Left lung (tissue), 10 donors: ENCODE results near the gene VPS13D. TPM values are rescaled to one million over a fixed set of nuclear protein-coding genes. Genes with fewer than 3 reads are reported as not detected.

Experiments used
- ATAC-seq: fragments of 200-7000 bp; cut with Tn5 transposase; one replicate; pipeline ENCODE4 v1.9.1; 2020; ENCODE audit warnings: moderate library complexity
- DNase-seq, 4 donors: peaks; one replicate each; pipeline ENCODE4 v3.0.0-alpha.2; 2013 to 2020
- H3K27ac ChIP-seq, 2 donors: fragments of 200-600 bp; sonication (generic) in 1 of 2; one replicate each; pipeline versions ENCODE4 v1.5.0 to v1.8.0; 2020 to 2021
- H3K27me3 ChIP-seq, 2 donors: fragments of 200-600 bp; sonication (generic) in 1 of 2; one replicate each; pipeline versions ENCODE4 v1.5.0 to v1.8.0; 2020 to 2021
- H3K36me3 ChIP-seq, 2 donors: fragments of 200-600 bp; sonication (generic) in 1 of 2; one replicate each; pipeline versions ENCODE4 v1.5.0 to v1.8.0; 2020 to 2021
- H3K4me1 ChIP-seq, 2 donors: fragments of 200-600 bp; one replicate each; pipeline ENCODE4 v1.8.0; 2021
- H3K4me3 ChIP-seq, 2 donors: fragments of 200-600 bp; sonication (generic) in 1 of 2; one replicate each; pipeline versions ENCODE4 v1.5.0 to v1.8.0; 2020 to 2021; ENCODE audit warnings: mild to moderate bottlenecking in 1 of 2
- H3K9me3 ChIP-seq, 2 donors: fragments of 200-600 bp; sonication (generic) in 1 of 2; one replicate each; pipeline versions ENCODE4 v1.5.0 to v1.8.0; 2020 to 2021
- CTCF ChIP-seq, 2 donors: fragments of 200-600 bp; sonication (generic) in 1 of 2; IDR thresholded peaks; one replicate each; pipeline versions ENCODE4 v1.5.0 to v1.8.0; 2021; ENCODE audit warnings: antibody characterized with exemption in 2 of 2
- intact Hi-C, 2 donors: fragments of 100-400 bp; cut with DNase I; formaldehyde crosslinking; loops; one replicate each; pipeline versions ENCODE4 v1.11.2 to v1.14.2; 2022
- polyA plus RNA-seq, 6 donors: library from polyadenylated mRNA; unstranded; fragments of 120-200 nt; gene quantifications; one replicate each; pipeline ENCODE4 v1.2.1, GENCODE V29; 2013; ENCODE audit not compliant: insufficient read length in 6 of 6
- total RNA-seq, 2 donors: library from RNA; stranded (reverse); fragmentation: NEBNext Ultra II Directional; extraction: Animal tissue kit (Norgen Biotek cat#: 25700); gene quantifications; one replicate each; pipeline ENCODE4 v1.2.1, GENCODE V29; 2021
- donor health status: DM: no; HTN: yes; CAD: no.
- donor health status: DM: no; HTN: no; CAD: no.

Gene VPS13D
- total and polyA plus RNA-seq, 8 donors: 26.6 to 62.3 (median 30.2) TPM

- Histone ChIP-seq H3K36me3 (peaks cover 0 to 33% of the 10 kb centered on the region in 2 donors), H3K27ac (no peak overlapping the region), H3K4me1 (peaks cover 23 to 39% of the 10 kb centered on the region in 2 donors), H3K9me3 (no peaks in the 10 kb centered on the region), H3K4me3 (no peak overlapping the region), H3K27me3 (no peaks in the 10 kb centered on the region)
- TF ChIP-seq CTCF (IDR thresholded peaks at IDR 0.05): no peak
- ATAC-seq (no peak), DNase-seq (no peak)
- intact Hi-C loops: no loop called here
Measured at GRCh38 chr1:12408662-12409061, 178.8 kb downstream of the VPS13D start.

GRCh38 chr1:12409681-12410080, 179.9 kb downstream of the VPS13D start:
- intact Hi-C loops: no loop called here

GRCh38 chr1:12410351-12410750, 180.5 kb downstream of the VPS13D start:
- H3K4me1 ChIP-seq: peaks cover 21 to 35% of the 10 kb centered on the region in 2 donors
- no peaks in the 10 kb centered on the region for H3K9me3 ChIP-seq
- no peak overlapping the region for H3K4me3 ChIP-seq
- H3K36me3 ChIP-seq: peaks cover 0 to 16% of the 10 kb centered on the region in 2 donors
- DNase-seq (no peak), ATAC-seq (no peak)
- TF ChIP-seq CTCF (IDR thresholded peaks at IDR 0.05): no peak
- no peaks in the 10 kb centered on the region for H3K27me3 ChIP-seq
- H3K27ac ChIP-seq: no peak overlapping the region
- intact Hi-C loops: no loop called here

More at GRCh38 chr1:12409681-12410080, 179.9 kb downstream of the VPS13D start:
- H3K4me3 ChIP-seq: no peak overlapping the region
- no peak for TF ChIP-seq CTCF (IDR thresholded peaks at IDR 0.05)
- peak; percentile 32 for ATAC-seq
- no peak overlapping the region for H3K27ac ChIP-seq
- no peaks in the 10 kb centered on the region for H3K27me3 ChIP-seq
- no peaks in the 10 kb centered on the region for H3K9me3 ChIP-seq
- peaks cover 0 to 23% of the 10 kb centered on the region in 2 donors for H3K36me3 ChIP-seq
- H3K4me1 ChIP-seq: peaks cover 23 to 39% of the 10 kb centered on the region in 2 donors
- DNase-seq: no peak

- Histone ChIP-seq H3K27ac (no peak overlapping the region), H3K4me3 (no peak overlapping the region), H3K27me3 (no peaks in the 10 kb centered on the region), H3K9me3 (no peaks in the 10 kb centered on the region), H3K4me1 (peaks cover 16 to 31% of the 10 kb centered on the region in 2 donors), H3K36me3 (peaks cover 0 to 15% of the 10 kb centered on the region in 2 donors)
- TF ChIP-seq CTCF (IDR thresholded peaks at IDR 0.05): no peak
- DNase-seq: no peak
- ATAC-seq: no peak
- intact Hi-C loops: no loop called here
Measured at GRCh38 chr1:12411098-12411497, 181.3 kb downstream of the VPS13D start.

GRCh38 chr1:12411747-12412146, 181.9 kb downstream of the VPS13D start:
- TF ChIP-seq CTCF (IDR thresholded peaks at IDR 0.05): no peak
- Histone ChIP-seq H3K27me3 (no peaks in the 10 kb centered on the region), H3K36me3 (peaks cover 0 to 18% of the 10 kb centered on the region in 2 donors), H3K4me3 (no peak overlapping the region), H3K27ac (no peak overlapping the region), H3K9me3 (no peaks in the 10 kb centered on the region), H3K4me1 (peaks cover 9 to 25% of the 10 kb centered on the region in 2 donors)
- ATAC-seq (no peak), DNase-seq (no peak)
- intact Hi-C loops: no loop called here
